Thoracic aorta (tissue), 2 donors: Measurements from ENCODE around the gene PPP1R12C. TPM values are rescaled to one million over a fixed set of nuclear protein-coding genes. Genes with fewer than 3 reads are reported as not detected.

Source experiments
- ATAC-seq: fragments of 150-250 bp; one replicate; pipeline ENCODE4 v1.8.0; 2017; ENCODE audit warnings: low read depth; ENCODE audit not compliant: insufficient number of reproducible peaks, low FRiP score
- DNase-seq: peaks from one replicate; pipeline ENCODE4 v3.0.0-alpha.2; 2020; ENCODE audit warnings: low spot score
- H3K27ac ChIP-seq, 2 donors: fragments of 200-600 bp; sonication (generic); 1 replicate in 1 of 2; 2 replicates in 1 of 2; pipeline ENCODE4 v1.5.1; 2016; ENCODE audit warnings: mild to moderate bottlenecking in 2 of 2, moderate library complexity in 2 of 2
- H3K27me3 ChIP-seq: fragments of 200-600 bp; sonication (generic); replicated peaks from 2 replicates; pipeline ENCODE4 v1.6.0; 2016; ENCODE audit warnings: mild to moderate bottlenecking; ENCODE audit not compliant: insufficient read depth
- H3K36me3 ChIP-seq: fragments of 200-600 bp; sonication (generic); one replicate; pipeline ENCODE4 v1.5.1; 2016
- H3K4me1 ChIP-seq, 2 donors: fragments of 200-600 bp; sonication (generic); 1 replicate in 1 of 2; 2 replicates in 1 of 2; pipeline versions ENCODE4 v1.5.1 to v1.6.0; 2016; ENCODE audit warnings: low read depth in 2 of 2, mild to moderate bottlenecking in 1 of 2; ENCODE audit not compliant: control insufficient read depth in 1 of 2
- H3K4me3 ChIP-seq: fragments of 200-600 bp; sonication (generic); 2 replicates; pipeline ENCODE4 v1.5.1; 2016; ENCODE audit warnings: mild to moderate bottlenecking
- H3K9me3 ChIP-seq: fragments of 200-600 bp; sonication (generic); 2 replicates; pipeline ENCODE4 v1.5.1; 2016
- CTCF ChIP-seq: fragments of 200-600 bp; sonication (generic); IDR thresholded peaks from one replicate; pipeline ENCODE4 v1.5.1; 2019; ENCODE audit warnings: antibody characterized with exemption
- total RNA-seq, 2 donors: library from RNA; depleted of rRNA; stranded (reverse); fragments of >200 nt; gene quantifications; one replicate each; pipeline versions ENCODE4 v1.1.0 to v1.2.3, GENCODE V29; 2016

The PPP1R12C gene
- total RNA-seq, 2 donors from 2014 or later: 194 to 250 TPM

- TF ChIP-seq CTCF: no peak
- H3K9me3 ChIP-seq: no peaks in the 10 kb centered on the region
- ATAC-seq (no peak), DNase-seq (no peak)
- peaks cover 3 to 10% of the 10 kb centered on the region in 2 donors for H3K4me1 ChIP-seq
- H3K36me3 ChIP-seq: peaks cover 30% of the 10 kb centered on the region
- no peak overlapping the region for H3K4me3 ChIP-seq
- no peaks in the 10 kb centered on the region for H3K27me3 ChIP-seq
- H3K27ac ChIP-seq: no peak overlapping the region
Observed at GRCh38 chr19:55058781-55059610, 58.4 kb downstream of the PPP1R12C start.

- peaks cover 41% of the 10 kb centered on the region for H3K36me3 ChIP-seq
- ATAC-seq (no peak), DNase-seq (no peak)
- no peaks in the 10 kb centered on the region for H3K9me3 ChIP-seq
- no peak overlapping the region for H3K4me3 ChIP-seq
- H3K27ac ChIP-seq: no peak overlapping the region
- no peaks in the 10 kb centered on the region for H3K27me3 ChIP-seq
- no peak for TF ChIP-seq CTCF
- H3K4me1 ChIP-seq: peaks cover 0 to 2% of the 10 kb centered on the region in 2 donors
Observed at GRCh38 chr19:55056827-55057226, 60.6 kb downstream of the PPP1R12C start.

- H3K9me3 ChIP-seq: no peaks in the 10 kb centered on the region
- no peak for TF ChIP-seq CTCF
- ATAC-seq: no peak
- no peak for DNase-seq
- peaks cover 47% of the 10 kb centered on the region for H3K36me3 ChIP-seq
- no peak overlapping the region for H3K27ac ChIP-seq
- no peaks in the 10 kb centered on the region for H3K4me1 ChIP-seq
- no peaks in the 10 kb centered on the region for H3K27me3 ChIP-seq
- H3K4me3 ChIP-seq: no peak overlapping the region
Observed at GRCh38 chr19:55053735-55054134, 63.7 kb downstream of the PPP1R12C start.

GRCh38 chr19:55050749-55051532, 66.5 kb downstream of the PPP1R12C start:
- no peak for ATAC-seq
- no peak for TF ChIP-seq CTCF
- H3K27me3 ChIP-seq: no peaks in the 10 kb centered on the region
- no peaks in the 10 kb centered on the region for H3K9me3 ChIP-seq
- no peak overlapping the region for H3K4me3 ChIP-seq
- no peak overlapping the region for H3K27ac ChIP-seq
- H3K4me1 ChIP-seq: no peaks in the 10 kb centered on the region
- H3K36me3 ChIP-seq: peaks cover 53% of the 10 kb centered on the region
- DNase-seq: no peak

GRCh38 chr19:55048446-55048845, 69.0 kb downstream of the PPP1R12C start:
- TF ChIP-seq CTCF: no peak

More at GRCh38 chr19:55048446-55048845, 69.0 kb downstream of the PPP1R12C start:
- Histone ChIP-seq H3K9me3 (no peaks in the 10 kb centered on the region), H3K4me3 (no peak overlapping the region), H3K27ac (no peak overlapping the region), H3K4me1 (no peaks in the 10 kb centered on the region), H3K36me3 (peaks cover 50% of the 10 kb centered on the region), H3K27me3 (no peaks in the 10 kb centered on the region)
- ATAC-seq (no peak), DNase-seq (no peak)
